OCI-LY1 (cell line): ENCODE measurements around the gene HOXC11.

Experiments
- H2AFZ ChIP-seq: fragments of 200-600 bp; sonication (generic), shearing (Covaris generic); 2 replicates; pipeline ENCODE4 v1.6.0; 2014; ENCODE audit warnings: antibody characterized with exemption, mild to moderate bottlenecking, low read length
- H3F3A ChIP-seq: fragments of 200-600 bp; sonication (generic), shearing (Covaris generic); 2 replicates; pipeline ENCODE4 v1.6.0; 2014; ENCODE audit warnings: mild to moderate bottlenecking, antibody characterized with exemption, low read length, moderate library complexity; ENCODE audit not compliant: insufficient read depth
- H3K27ac ChIP-seq: fragments of 200-600 bp; sonication (generic); 2 replicates; pipeline ENCODE4 v1.5.1; 2014; ENCODE audit warnings: low read length, mixed run types, mild to moderate bottlenecking, low read depth; ENCODE audit not compliant: poor library complexity, severe bottlenecking
- H3K27me3 ChIP-seq: fragments of 200-600 bp; sonication (generic); 2 replicates; pipeline ENCODE4 v1.6.0; 2014; ENCODE audit warnings: antibody characterized with exemption, mild to moderate bottlenecking, low read length, moderate library complexity; ENCODE audit not compliant: insufficient read depth
- H3K36me3 ChIP-seq: fragments of 200-600 bp; sonication (generic); 2 replicates; pipeline ENCODE4 v1.6.1; 2014; ENCODE audit warnings: mild to moderate bottlenecking, antibody characterized with exemption, low read length, moderate library complexity, mixed read lengths; ENCODE audit not compliant: insufficient read depth
- H3K4me1 ChIP-seq: fragments of 200-600 bp; sonication (generic); 2 replicates; pipeline ENCODE4 v1.5.1; 2014; ENCODE audit warnings: mild to moderate bottlenecking, low read length, moderate library complexity; ENCODE audit not compliant: insufficient read depth, severe bottlenecking
- H3K4me2 ChIP-seq: fragments of 200-600 bp; sonication (generic), shearing (Covaris generic); 2 replicates; pipeline ENCODE4 v1.6.1; 2014; ENCODE audit warnings: low read length
- H3K4me3 ChIP-seq: fragments of 200-600 bp; sonication (generic); 2 replicates; pipeline ENCODE4 v1.5.1; 2014; ENCODE audit warnings: low read length, low read depth, mild to moderate bottlenecking, mixed read lengths; ENCODE audit not compliant: poor library complexity, severe bottlenecking
- H3K79me2 ChIP-seq: fragments of 200-600 bp; shearing (Covaris generic); 2 replicates; pipeline ENCODE4 v1.6.1; 2016; ENCODE audit warnings: mixed run types, low read length, mixed read lengths; ENCODE audit not compliant: insufficient read depth
- H3K9ac ChIP-seq: fragments of 200-600 bp; sonication (generic), shearing (Covaris generic); 2 replicates; pipeline ENCODE4 v1.6.1; 2014; ENCODE audit warnings: mild to moderate bottlenecking, low read length, mixed read lengths
- H3K9me2 ChIP-seq: fragments of 200-600 bp; sonication (generic), shearing (Covaris generic); 2 replicates; pipeline ENCODE4 v1.6.1; 2014; ENCODE audit warnings: low read depth, mild to moderate bottlenecking, low read length, mixed read lengths
- H3K9me3 ChIP-seq: fragments of 200-600 bp; shearing (Covaris generic); 2 replicates; pipeline ENCODE4 v1.6.1; 2014; ENCODE audit warnings: low read length, mixed read lengths
- H4K20me1 ChIP-seq: fragments of 200-600 bp; sonication (generic), shearing (Covaris generic); 2 replicates; pipeline ENCODE4 v1.6.0; 2016; ENCODE audit warnings: mild to moderate bottlenecking, low read length; ENCODE audit not compliant: insufficient read depth
- EZH2 ChIP-seq: fragments of 200-600 bp; sonication (generic), shearing (Covaris generic); IDR thresholded peaks from 2 replicates; pipeline ENCODE4 v1.8.0; 2017; ENCODE audit warnings: borderline replicate concordance, mixed run types, mild to moderate bottlenecking, antibody characterized with exemption, low read length, moderate library complexity, mixed read lengths
- TF ChIP-seq, protein P1 (sequence below): fragments of 200-600 bp; sonication (generic), shearing (Covaris generic); IDR thresholded peaks from 2 replicates; pipeline ENCODE4 v1.5.1; 2017; ENCODE audit warnings: mild to moderate bottlenecking, antibody characterized with exemption, low read length, moderate library complexity, mixed read lengths

The HOXC11 gene

DNA sequence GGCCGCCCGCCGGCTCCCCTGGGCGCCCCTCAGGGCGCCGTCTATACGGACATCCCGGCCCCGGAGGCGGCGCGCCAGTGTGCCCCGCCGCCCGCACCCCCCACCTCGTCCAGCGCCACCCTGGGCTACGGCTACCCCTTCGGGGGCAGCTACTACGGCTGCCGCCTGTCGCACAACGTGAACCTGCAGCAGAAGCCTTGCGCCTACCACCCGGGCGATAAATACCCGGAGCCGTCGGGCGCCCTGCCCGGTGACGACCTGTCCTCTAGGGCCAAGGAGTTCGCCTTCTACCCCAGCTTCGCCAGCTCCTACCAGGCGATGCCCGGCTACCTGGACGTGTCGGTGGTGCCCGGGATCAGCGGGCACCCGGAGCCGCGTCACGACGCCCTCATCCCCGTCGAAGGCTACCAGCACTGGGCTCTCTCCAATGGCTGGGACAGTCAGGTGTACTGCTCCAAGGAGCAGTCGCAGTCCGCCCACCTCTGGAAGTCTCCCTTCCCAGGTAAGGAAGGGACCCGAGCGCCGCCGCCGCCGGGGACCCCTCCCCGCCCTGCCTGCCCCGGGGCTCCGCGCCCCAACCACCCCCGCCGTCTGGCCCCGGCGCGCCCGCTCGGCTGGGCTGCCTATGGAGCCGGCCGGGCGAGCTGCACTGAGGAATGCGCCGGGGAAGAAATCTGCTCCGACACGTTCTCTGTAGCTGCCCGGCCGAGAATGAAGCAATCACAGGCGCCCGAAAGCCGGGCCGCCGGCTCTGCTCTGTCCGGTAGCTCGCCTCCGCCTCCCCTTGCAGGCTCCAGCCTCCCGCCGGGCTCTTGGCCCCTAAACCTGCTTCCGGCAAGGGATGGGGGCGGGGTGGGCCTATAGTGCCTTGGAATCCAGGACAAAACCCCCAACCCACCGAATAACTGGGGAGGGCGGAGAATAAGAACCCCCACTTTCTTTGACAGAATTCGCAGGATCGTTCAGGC lies 33.5 kb upstream of the HOXC11 start:
- Histone ChIP-seq H3K36me3 (no peaks in the 10 kb centered on the region), H3K79me2 (no peaks in the 10 kb centered on the region), H3K4me3 (no peak overlapping the region), H3K4me1 (no peaks in the 10 kb centered on the region), H3F3A (no peaks in the 10 kb centered on the region), H3K9ac (no peak overlapping the region), H4K20me1 (no peaks in the 10 kb centered on the region), H3K4me2 (no peak overlapping the region), H3K9me3 (no peaks in the 10 kb centered on the region), H3K9me2 (no peaks in the 10 kb centered on the region), H3K27ac (no peak overlapping the region), H3K27me3 (no peaks in the 10 kb centered on the region), H2AFZ (no peak overlapping the region)
- TF ChIP-seq, protein P1, sequence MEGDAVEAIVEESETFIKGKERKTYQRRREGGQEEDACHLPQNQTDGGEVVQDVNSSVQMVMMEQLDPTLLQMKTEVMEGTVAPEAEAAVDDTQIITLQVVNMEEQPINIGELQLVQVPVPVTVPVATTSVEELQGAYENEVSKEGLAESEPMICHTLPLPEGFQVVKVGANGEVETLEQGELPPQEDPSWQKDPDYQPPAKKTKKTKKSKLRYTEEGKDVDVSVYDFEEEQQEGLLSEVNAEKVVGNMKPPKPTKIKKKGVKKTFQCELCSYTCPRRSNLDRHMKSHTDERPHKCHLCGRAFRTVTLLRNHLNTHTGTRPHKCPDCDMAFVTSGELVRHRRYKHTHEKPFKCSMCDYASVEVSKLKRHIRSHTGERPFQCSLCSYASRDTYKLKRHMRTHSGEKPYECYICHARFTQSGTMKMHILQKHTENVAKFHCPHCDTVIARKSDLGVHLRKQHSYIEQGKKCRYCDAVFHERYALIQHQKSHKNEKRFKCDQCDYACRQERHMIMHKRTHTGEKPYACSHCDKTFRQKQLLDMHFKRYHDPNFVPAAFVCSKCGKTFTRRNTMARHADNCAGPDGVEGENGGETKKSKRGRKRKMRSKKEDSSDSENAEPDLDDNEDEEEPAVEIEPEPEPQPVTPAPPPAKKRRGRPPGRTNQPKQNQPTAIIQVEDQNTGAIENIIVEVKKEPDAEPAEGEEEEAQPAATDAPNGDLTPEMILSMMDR, result no peak
- no peak for TF ChIP-seq EZH2

DNA sequence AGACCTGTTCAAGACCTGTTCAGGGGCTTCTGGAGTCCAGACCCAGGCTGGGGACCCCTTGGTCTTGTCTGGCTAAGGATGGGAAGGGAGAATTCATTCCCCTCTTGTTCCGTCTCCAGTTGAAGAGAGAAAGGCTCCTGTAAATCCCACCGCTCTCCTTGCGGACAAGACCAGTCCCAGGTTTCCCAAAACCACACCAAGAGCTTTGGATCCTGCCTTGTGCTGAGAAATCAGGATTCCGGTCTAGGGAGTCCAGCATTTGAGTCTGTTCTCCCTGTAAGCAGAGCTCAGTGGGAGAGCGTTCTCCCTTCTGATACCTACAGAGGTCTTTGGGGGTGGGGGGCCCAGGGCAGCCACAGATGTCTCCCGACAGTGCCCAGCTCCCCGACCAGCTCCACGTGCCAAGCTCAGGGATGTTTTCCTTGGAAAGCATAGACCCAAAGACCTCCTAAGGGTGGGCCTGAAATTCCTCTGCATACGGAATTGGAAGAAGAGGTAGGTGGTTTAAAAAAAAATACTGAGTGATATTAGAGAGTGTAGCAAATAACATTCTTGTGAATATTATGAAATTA lies 32.4 kb upstream of the HOXC11 start:
- Histone ChIP-seq H3K79me2 (no peaks in the 10 kb centered on the region), H2AFZ (no peak overlapping the region), H3K9ac (no peak overlapping the region), H3K4me3 (no peak overlapping the region), H3K27ac (no peak overlapping the region), H4K20me1 (no peaks in the 10 kb centered on the region), H3K27me3 (no peaks in the 10 kb centered on the region), H3F3A (no peaks in the 10 kb centered on the region), H3K4me1 (no peaks in the 10 kb centered on the region), H3K9me3 (no peaks in the 10 kb centered on the region), H3K4me2 (no peak overlapping the region), H3K9me2 (no peaks in the 10 kb centered on the region), H3K36me3 (no peaks in the 10 kb centered on the region)
- TF ChIP-seq, protein P1, result no peak
- TF ChIP-seq EZH2, result no peak

DNA sequence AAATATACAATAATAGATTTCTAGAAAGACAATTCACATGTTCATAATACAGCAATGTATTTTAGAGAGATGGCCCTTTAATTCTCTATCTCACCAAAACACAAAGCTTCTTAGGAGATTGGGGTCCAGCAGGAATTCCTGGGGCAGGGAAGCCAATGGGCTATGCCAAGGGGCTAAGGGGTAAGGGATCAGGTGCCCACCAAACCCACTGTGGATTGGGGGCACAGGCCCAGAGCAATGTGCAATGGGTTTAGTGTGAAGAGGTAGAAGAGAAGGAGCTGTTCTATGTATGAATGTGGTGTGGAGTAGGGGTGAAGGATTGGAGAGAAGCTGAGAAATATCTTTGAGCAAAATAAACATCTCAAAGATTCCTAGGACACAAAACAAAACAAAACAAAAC lies 31.7 kb upstream of the HOXC11 start:
- Histone ChIP-seq H3K9me3 (no peaks in the 10 kb centered on the region), H2AFZ (no peak overlapping the region), H3K4me3 (no peak overlapping the region), H3K4me1 (no peaks in the 10 kb centered on the region), H3K9me2 (no peaks in the 10 kb centered on the region), H4K20me1 (no peaks in the 10 kb centered on the region), H3K27me3 (no peaks in the 10 kb centered on the region), H3K27ac (no peak overlapping the region), H3K36me3 (no peaks in the 10 kb centered on the region), H3K9ac (no peak overlapping the region), H3F3A (no peaks in the 10 kb centered on the region), H3K4me2 (no peak overlapping the region), H3K79me2 (no peaks in the 10 kb centered on the region)
- no peak for TF ChIP-seq EZH2
- TF ChIP-seq, protein P1, result no peak
